Omental fat pad (tissue), 4 donors: ENCODE data around the gene L3MBTL1. TPM values are rescaled to one million over a fixed set of nuclear protein-coding genes. Genes with fewer than 3 reads are reported as not detected.

Source experiments
- ATAC-seq: fragments of 150-250 bp; one replicate; pipeline ENCODE4 v1.9.1; 2016; ENCODE audit warnings: mild to moderate bottlenecking, moderate library complexity; ENCODE audit not compliant: low FRiP score
- DNase-seq: peaks from one replicate; pipeline ENCODE4 v3.0.0-alpha.2; 2019; ENCODE audit warnings: low spot score
- CTCF ChIP-seq, 3 donors: fragments of 450-650 bp; IDR thresholded peaks; one replicate each; pipeline ENCODE4 v1.5.1; 2016 to 2017; ENCODE audit warnings: antibody characterized with exemption in 3 of 3, mild to moderate bottlenecking in 3 of 3, moderate library complexity in 2 of 3
- total RNA-seq, 4 donors: library from RNA; depleted of rRNA; stranded (reverse); fragments of >200 nt; gene quantifications; one replicate each; pipeline ENCODE4 v1.1.0, GENCODE V29; 2016

The L3MBTL1 gene
- total RNA-seq, 4 donors from 2014 or later = 6.5 to 9.8 (median 7.4) TPM

- DNase-seq (no peak), ATAC-seq (no peak)
- no peak for TF ChIP-seq CTCF (IDR thresholded peaks at IDR 0.05)
These were observed 65.4 kb downstream of the L3MBTL1 start for GRCh38 chr20:43572891-43573290.

GRCh38 chr20:43576108-43576507 lies 68.6 kb downstream of the L3MBTL1 start:
- DNase-seq = no peak
- no peak for TF ChIP-seq CTCF (IDR thresholded peaks at IDR 0.05)
- no peak for ATAC-seq

- DNase-seq = no peak
- ATAC-seq = no peak
- TF ChIP-seq CTCF (IDR thresholded peaks at IDR 0.05) = no peak
These were observed 72.6 kb downstream of the L3MBTL1 start for GRCh38 chr20:43579861-43580793.

GRCh38 chr20:43583133-43583864 lies 75.8 kb downstream of the L3MBTL1 start:
- no peak for TF ChIP-seq CTCF (IDR thresholded peaks at IDR 0.05)
- DNase-seq = no peak
- ATAC-seq = no peak

GRCh38 chr20:43583982-43584432 lies 76.5 kb downstream of the L3MBTL1 start:
- ATAC-seq (no peak), DNase-seq (peak; percentile 61)
- no peak for TF ChIP-seq CTCF (IDR thresholded peaks at IDR 0.05)

- no peak for DNase-seq
- TF ChIP-seq CTCF (IDR thresholded peaks at IDR 0.05) = no peak
- no peak for ATAC-seq
These were observed 77.1 kb downstream of the L3MBTL1 start for GRCh38 chr20:43584448-43585136.
